Measurements from ENCODE around the gene SRSF4.

DNA sequence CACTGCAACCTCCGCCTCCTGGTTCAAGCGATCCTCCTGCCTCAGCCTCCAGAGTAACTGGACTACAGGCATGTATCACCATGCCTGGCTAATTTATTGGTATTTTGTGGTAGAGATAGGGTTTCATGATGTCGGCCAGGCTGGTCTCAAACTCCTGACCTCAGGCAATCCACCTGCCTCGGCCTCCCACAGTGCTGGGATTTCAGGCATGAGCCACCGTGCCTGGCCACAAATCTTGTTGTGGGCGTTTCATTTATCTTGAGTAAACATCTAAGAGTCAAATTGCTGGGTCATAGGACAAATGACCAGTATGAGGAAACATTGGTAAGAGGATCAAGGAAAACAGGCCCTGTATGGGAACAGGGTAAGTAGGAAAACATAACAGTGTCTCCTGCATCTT lies 75.9 kb downstream of the SRSF4 start:
- no peak for TF ChIP-seq POLR2A (IDR thresholded peaks at IDR 0.05; ENCODE audit: borderline replicate concordance, extremely low read depth, insufficient read depth, insufficient read length)
- TF ChIP-seq SIN3A (IDR thresholded peaks at IDR 0.05; ENCODE audit: low read depth) = no peak
- TF ChIP-seq POLR2AphosphoS5 (IDR thresholded peaks at IDR 0.05; ENCODE audit: low read depth, low read length) = no peak
- TF ChIP-seq, protein P1, sequence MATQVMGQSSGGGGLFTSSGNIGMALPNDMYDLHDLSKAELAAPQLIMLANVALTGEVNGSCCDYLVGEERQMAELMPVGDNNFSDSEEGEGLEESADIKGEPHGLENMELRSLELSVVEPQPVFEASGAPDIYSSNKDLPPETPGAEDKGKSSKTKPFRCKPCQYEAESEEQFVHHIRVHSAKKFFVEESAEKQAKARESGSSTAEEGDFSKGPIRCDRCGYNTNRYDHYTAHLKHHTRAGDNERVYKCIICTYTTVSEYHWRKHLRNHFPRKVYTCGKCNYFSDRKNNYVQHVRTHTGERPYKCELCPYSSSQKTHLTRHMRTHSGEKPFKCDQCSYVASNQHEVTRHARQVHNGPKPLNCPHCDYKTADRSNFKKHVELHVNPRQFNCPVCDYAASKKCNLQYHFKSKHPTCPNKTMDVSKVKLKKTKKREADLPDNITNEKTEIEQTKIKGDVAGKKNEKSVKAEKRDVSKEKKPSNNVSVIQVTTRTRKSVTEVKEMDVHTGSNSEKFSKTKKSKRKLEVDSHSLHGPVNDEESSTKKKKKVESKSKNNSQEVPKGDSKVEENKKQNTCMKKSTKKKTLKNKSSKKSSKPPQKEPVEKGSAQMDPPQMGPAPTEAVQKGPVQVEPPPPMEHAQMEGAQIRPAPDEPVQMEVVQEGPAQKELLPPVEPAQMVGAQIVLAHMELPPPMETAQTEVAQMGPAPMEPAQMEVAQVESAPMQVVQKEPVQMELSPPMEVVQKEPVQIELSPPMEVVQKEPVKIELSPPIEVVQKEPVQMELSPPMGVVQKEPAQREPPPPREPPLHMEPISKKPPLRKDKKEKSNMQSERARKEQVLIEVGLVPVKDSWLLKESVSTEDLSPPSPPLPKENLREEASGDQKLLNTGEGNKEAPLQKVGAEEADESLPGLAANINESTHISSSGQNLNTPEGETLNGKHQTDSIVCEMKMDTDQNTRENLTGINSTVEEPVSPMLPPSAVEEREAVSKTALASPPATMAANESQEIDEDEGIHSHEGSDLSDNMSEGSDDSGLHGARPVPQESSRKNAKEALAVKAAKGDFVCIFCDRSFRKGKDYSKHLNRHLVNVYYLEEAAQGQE (IDR thresholded peaks at IDR 0.05; ENCODE audit: low read depth) = no peak
- TF ChIP-seq, protein P2, sequence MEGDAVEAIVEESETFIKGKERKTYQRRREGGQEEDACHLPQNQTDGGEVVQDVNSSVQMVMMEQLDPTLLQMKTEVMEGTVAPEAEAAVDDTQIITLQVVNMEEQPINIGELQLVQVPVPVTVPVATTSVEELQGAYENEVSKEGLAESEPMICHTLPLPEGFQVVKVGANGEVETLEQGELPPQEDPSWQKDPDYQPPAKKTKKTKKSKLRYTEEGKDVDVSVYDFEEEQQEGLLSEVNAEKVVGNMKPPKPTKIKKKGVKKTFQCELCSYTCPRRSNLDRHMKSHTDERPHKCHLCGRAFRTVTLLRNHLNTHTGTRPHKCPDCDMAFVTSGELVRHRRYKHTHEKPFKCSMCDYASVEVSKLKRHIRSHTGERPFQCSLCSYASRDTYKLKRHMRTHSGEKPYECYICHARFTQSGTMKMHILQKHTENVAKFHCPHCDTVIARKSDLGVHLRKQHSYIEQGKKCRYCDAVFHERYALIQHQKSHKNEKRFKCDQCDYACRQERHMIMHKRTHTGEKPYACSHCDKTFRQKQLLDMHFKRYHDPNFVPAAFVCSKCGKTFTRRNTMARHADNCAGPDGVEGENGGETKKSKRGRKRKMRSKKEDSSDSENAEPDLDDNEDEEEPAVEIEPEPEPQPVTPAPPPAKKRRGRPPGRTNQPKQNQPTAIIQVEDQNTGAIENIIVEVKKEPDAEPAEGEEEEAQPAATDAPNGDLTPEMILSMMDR (IDR thresholded peaks at IDR 0.05 in 2 of 3, conservative IDR thresholded peaks at IDR 0.05 in 1 of 3; ENCODE audit: borderline replicate concordance in 1 of 3, insufficient read depth in 1 of 3, low read depth in 2 of 3, low read length in 2 of 3) = no peak
- no peak for TF ChIP-seq CBX3 (IDR thresholded peaks at IDR 0.05; ENCODE audit: low read depth)
- TF ChIP-seq ZNF274 (IDR thresholded peaks at IDR 0.05; ENCODE audit: low read depth, low read length) = no peak
- TF ChIP-seq FOSL1 (IDR thresholded peaks at IDR 0.05; ENCODE audit: low read depth) = no peak
- TF ChIP-seq SRF (IDR thresholded peaks at IDR 0.05; ENCODE audit: low read depth) = no peak
- no peak for TF ChIP-seq CEBPB (IDR thresholded peaks at IDR 0.05; ENCODE audit: low read depth)
- no peak for TF ChIP-seq EZH2 (IDR thresholded peaks at IDR 0.05)
- no peak for TF ChIP-seq TCF7L2 (IDR thresholded peaks at IDR 0.05; ENCODE audit: borderline replicate concordance, extremely low read depth, insufficient read depth, insufficient read length)
- no peak for TF ChIP-seq RAD21 (IDR thresholded peaks at IDR 0.05; ENCODE audit: low read depth)
- no peak for TF ChIP-seq EGR1 (IDR thresholded peaks at IDR 0.05; ENCODE audit: low read depth)

Data from HCT116 (cell line).